ENCODE measurements around the gene BEND7. TPM values are rescaled to one million over a fixed set of nuclear protein-coding genes. Genes with fewer than 3 reads are reported as not detected.
A peak's percentile ranks its signal among the peaks of the same experiment; 100 is the strongest.

Gene BEND7
- total and polyA plus RNA-seq, 8 donors = 7.3 to 22.8 (median 15.3) TPM

DNA sequence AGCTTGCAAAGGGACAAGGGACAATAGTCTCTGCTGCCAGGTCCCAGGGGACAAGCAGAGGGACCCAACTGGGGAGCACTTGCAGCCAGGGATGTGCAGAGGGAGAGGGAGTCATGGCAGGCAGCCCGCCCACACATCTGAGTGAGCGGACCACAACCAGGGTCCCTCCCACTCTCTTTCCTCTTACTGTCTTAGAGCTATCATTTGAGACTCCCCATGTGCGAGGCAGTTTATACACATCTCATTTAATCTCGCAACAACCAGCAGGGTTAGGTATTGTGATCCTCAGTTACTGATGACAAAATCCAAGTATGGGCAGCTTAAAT is 70.2 kb downstream of the BEND7 start:
- H3K4me1 ChIP-seq = no peaks in the 10 kb centered on the region
- H3K27ac ChIP-seq = no peak overlapping the region
- TF ChIP-seq, protein P1, sequence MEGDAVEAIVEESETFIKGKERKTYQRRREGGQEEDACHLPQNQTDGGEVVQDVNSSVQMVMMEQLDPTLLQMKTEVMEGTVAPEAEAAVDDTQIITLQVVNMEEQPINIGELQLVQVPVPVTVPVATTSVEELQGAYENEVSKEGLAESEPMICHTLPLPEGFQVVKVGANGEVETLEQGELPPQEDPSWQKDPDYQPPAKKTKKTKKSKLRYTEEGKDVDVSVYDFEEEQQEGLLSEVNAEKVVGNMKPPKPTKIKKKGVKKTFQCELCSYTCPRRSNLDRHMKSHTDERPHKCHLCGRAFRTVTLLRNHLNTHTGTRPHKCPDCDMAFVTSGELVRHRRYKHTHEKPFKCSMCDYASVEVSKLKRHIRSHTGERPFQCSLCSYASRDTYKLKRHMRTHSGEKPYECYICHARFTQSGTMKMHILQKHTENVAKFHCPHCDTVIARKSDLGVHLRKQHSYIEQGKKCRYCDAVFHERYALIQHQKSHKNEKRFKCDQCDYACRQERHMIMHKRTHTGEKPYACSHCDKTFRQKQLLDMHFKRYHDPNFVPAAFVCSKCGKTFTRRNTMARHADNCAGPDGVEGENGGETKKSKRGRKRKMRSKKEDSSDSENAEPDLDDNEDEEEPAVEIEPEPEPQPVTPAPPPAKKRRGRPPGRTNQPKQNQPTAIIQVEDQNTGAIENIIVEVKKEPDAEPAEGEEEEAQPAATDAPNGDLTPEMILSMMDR (IDR thresholded peaks at IDR 0.05) = no peak
- H3K27me3 ChIP-seq = no peaks in the 10 kb centered on the region
- no peaks in the 10 kb centered on the region for H3K9me3 ChIP-seq
- FAIRE-seq (no peak), DNase-seq (no peak), ATAC-seq (no peak)
- H3K4me3 ChIP-seq = no peak overlapping the region
- WGBS, 2 donors = 93 to 98% methylated on average over 4 of the region's 4 CpGs
- H3K36me3 ChIP-seq = no peaks in the 10 kb centered on the region
- intact Hi-C loops (cut with DNase I) = no loop called here

DNA sequence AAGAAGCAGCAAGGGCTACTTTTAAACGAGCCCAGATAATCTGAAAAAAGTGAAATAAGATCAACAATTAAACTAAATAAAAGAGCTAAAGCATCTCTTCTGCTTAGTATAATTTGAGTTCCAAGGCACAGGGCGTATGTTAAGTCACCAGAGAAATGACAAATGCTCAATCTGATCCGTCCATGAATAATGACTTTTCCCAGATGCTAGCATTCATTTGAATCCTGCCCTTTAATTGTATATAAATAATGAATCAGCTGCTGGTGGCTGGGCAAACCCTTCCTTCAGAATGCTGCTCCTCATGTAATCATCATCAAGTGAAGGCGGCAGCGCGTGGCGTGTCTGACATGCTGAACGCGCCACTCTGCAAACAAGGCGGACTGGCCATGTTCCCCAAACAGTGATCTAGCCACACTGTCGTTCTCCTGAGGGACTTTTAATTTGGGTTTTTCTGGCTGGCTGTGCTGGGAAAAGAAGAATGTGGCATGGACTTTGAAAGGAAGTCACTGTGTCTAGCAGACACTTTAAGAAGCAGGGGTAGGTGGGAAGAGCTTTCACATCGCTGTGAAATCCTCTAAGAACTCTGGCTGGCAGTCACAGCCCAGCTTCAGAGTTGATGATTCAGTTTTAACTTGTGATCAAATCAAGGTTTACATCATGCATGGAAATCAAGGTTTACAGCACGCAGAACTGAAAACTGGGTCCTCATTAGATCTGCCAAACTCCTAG is 70.7 kb downstream of the BEND7 start:
- H3K4me3 ChIP-seq = no peak overlapping the region
- H3K27me3 ChIP-seq = no peaks in the 10 kb centered on the region
- 85 to 90% methylated on average over 13 of the region's 13 CpGs for WGBS, 2 donors
- no peaks in the 10 kb centered on the region for H3K9me3 ChIP-seq
- no peak for ATAC-seq
- intact Hi-C loops (cut with DNase I) = no loop called here
- DNase-seq = no peak
- TF ChIP-seq, protein P1 (IDR thresholded peaks at IDR 0.05) = no peak
- FAIRE-seq = no peak
- no peaks in the 10 kb centered on the region for H3K4me1 ChIP-seq
- no peak overlapping the region for H3K27ac ChIP-seq
- H3K36me3 ChIP-seq = no peaks in the 10 kb centered on the region

DNA sequence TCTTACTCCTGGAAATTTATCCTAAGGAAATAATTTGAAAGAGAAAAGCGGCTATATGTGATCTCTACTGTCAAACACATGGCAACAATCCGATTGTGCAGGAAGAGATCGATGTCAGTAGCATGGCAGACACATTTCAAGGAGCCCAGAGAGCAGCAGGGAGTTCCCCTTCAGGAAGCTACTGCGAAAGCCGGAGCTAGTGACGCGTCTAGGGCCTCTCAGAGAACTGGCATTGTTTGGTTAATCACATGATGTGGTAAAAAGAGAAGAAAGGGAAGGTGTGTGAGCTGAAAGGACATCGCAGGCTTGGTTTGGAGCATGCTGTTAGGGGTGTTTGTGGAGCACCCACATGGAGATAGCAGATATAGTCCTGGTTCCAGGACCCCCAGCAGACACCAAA is 74.9 kb downstream of the BEND7 start:
- peaks cover 0 to 8% (median 0%) of the 10 kb centered on the region in 3 donors for H3K36me3 ChIP-seq
- no peak overlapping the region for H3K27ac ChIP-seq
- ATAC-seq (no peak), DNase-seq (no peak), FAIRE-seq (no peak)
- H3K9me3 ChIP-seq = no peaks in the 10 kb centered on the region
- 87 to 90% methylated on average over 8 of the region's 8 CpGs for WGBS, 2 donors
- intact Hi-C loops (cut with DNase I) = no loop called here
- TF ChIP-seq, protein P1 (IDR thresholded peaks at IDR 0.05) = no peak
- H3K4me3 ChIP-seq = no peak overlapping the region
- H3K27me3 ChIP-seq = no peaks in the 10 kb centered on the region
- no peaks in the 10 kb centered on the region for H3K4me1 ChIP-seq

DNA sequence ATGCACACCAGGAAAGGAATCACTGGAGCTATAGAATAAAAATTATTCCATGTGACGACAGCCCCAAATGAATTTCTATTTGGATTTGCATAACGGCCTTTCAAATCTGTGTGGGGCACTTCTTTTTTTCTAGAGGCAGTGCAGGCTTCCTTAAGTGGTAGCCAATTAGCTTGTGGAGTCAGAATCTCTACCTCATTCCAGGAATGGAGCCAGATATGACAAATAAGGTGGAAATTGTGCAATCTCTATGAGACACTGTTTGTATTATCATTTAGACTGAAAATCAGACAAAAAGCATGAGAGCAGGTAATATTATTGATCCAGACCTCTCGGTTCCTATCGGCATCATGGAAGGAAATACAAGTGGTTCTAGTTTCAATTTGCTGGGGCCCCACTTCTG is 78.7 kb downstream of the BEND7 start:
- FAIRE-seq = no peak
- no peak for DNase-seq
- ATAC-seq = peak in 3 of 4 donors; percentile 59 to 91 (median 71)

DNA sequence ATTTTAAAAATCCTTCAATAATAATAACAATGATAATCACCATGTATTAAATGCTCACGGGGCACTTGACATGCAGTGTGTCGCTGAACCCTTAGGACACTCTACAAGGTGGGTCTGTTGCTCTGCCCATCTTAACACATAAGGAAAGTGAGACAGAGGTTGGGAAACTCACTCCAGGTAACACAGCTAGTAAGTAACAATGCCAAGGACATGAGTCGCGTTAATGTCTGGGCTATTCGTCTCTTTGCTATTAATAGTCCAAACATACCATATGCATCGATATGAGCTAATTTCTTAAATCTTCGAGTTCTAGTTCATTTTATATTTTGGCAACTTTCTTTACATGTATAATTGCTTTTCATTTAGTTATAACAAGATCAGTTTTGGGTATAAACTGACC is 79.5 kb downstream of the BEND7 start:
- ATAC-seq = no peak
- Histone ChIP-seq H3K27me3 (no peaks in the 10 kb centered on the region), H3K4me3 (no peak overlapping the region), H3K27ac (no peak overlapping the region), H3K9me3 (no peaks in the 10 kb centered on the region), H3K36me3 (peaks cover 0 to 19% (median 0%) of the 10 kb centered on the region in 3 donors), H3K4me1 (no peaks in the 10 kb centered on the region)
- TF ChIP-seq, protein P1 (IDR thresholded peaks at IDR 0.05) = no peak
- WGBS, 2 donors = 76 to 77% methylated on average over 7 of the region's 7 CpGs
- no peak for DNase-seq
- FAIRE-seq = no peak
- intact Hi-C loops (cut with DNase I) = no loop called here

More for the DNA sequence above, 78.7 kb downstream of the BEND7 start:
- no peaks in the 10 kb centered on the region for H3K4me1 ChIP-seq
- 49 to 55% methylated on average over 4 of the region's 4 CpGs for WGBS, 2 donors
- no peaks in the 10 kb centered on the region for H3K9me3 ChIP-seq
- intact Hi-C loops (cut with DNase I) = no loop called here
- H3K36me3 ChIP-seq = peaks cover 0 to 19% (median 0%) of the 10 kb centered on the region in 3 donors
- TF ChIP-seq, protein P1 (IDR thresholded peaks at IDR 0.05) = no peak
- H3K27me3 ChIP-seq = no peaks in the 10 kb centered on the region
- H3K4me3 ChIP-seq = no peak overlapping the region
- peak overlapping the region in 1 of 4 donors; percentile 12 for H3K27ac ChIP-seq

Measured in pancreas (tissue), 10 donors.